ENCODE data around the gene HPS5. TPM values are rescaled to one million over a fixed set of nuclear protein-coding genes. Genes with fewer than 3 reads are reported as not detected.

Gene HPS5
- total RNA-seq, 1 experiment from 2014 or later = 15.4 TPM

GRCh38 chr11:18259259-18259658 lies 62.7 kb downstream of the HPS5 start:
- H3K9me3 ChIP-seq (ENCODE audit: control insufficient read depth, low read depth, low read length) = no peaks in the 10 kb centered on the region
- no peak for DNase-seq
- H3K4ac ChIP-seq (ENCODE audit: low read depth, low read length) = no peak overlapping the region
- H2BK12ac ChIP-seq (ENCODE audit: insufficient read length, low read depth, low read length) = no peak overlapping the region
- H2BK15ac ChIP-seq (ENCODE audit: low read depth, low read length) = no peak overlapping the region
- no peak overlapping the region for H3K4me3 Mint-ChIP-seq
- H3K9ac ChIP-seq (ENCODE audit: extremely low read depth, insufficient read length, low read length) = no peak overlapping the region
- H3K14ac ChIP-seq (ENCODE audit: insufficient read depth, low read length) = no peak overlapping the region
- TF ChIP-seq, protein P1, sequence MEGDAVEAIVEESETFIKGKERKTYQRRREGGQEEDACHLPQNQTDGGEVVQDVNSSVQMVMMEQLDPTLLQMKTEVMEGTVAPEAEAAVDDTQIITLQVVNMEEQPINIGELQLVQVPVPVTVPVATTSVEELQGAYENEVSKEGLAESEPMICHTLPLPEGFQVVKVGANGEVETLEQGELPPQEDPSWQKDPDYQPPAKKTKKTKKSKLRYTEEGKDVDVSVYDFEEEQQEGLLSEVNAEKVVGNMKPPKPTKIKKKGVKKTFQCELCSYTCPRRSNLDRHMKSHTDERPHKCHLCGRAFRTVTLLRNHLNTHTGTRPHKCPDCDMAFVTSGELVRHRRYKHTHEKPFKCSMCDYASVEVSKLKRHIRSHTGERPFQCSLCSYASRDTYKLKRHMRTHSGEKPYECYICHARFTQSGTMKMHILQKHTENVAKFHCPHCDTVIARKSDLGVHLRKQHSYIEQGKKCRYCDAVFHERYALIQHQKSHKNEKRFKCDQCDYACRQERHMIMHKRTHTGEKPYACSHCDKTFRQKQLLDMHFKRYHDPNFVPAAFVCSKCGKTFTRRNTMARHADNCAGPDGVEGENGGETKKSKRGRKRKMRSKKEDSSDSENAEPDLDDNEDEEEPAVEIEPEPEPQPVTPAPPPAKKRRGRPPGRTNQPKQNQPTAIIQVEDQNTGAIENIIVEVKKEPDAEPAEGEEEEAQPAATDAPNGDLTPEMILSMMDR (conservative IDR thresholded peaks at IDR 0.05) = no peak
- H3K79me2 ChIP-seq (ENCODE audit: insufficient read depth, low read length) = no peaks in the 10 kb centered on the region
- H4K91ac ChIP-seq (ENCODE audit: insufficient read length, low read depth, low read length) = no peak overlapping the region
- no peaks in the 10 kb centered on the region for H3K27me3 ChIP-seq (ENCODE audit: insufficient read depth, low read length)
- H4K5ac ChIP-seq (ENCODE audit: insufficient read length, low read depth, low read length) = no peak overlapping the region
- no peak overlapping the region for H2AK5ac ChIP-seq (ENCODE audit: insufficient read length, low read length)
- H3K27ac Mint-ChIP-seq = no peak overlapping the region
- H4K8ac ChIP-seq (replicated peaks; ENCODE audit: insufficient read length, low read depth, low read length) = no peak overlapping the region
- H3K36me3 Mint-ChIP-seq (ENCODE audit: insufficient read depth in 1 of 3, low read depth in 3 of 3) = no peaks in the 10 kb centered on the region
- no peak overlapping the region for H2BK120ac ChIP-seq (ENCODE audit: low read depth, low read length, poor library complexity, severe bottlenecking)
- H2BK20ac ChIP-seq (ENCODE audit: low read depth, low read length, poor library complexity, severe bottlenecking) = no peak overlapping the region
- H3K18ac ChIP-seq (ENCODE audit: insufficient read length, low read depth, low read length) = no peak overlapping the region
- no peaks in the 10 kb centered on the region for H4K20me1 ChIP-seq (ENCODE audit: control insufficient read depth, insufficient read depth, insufficient read length)
- no peak overlapping the region for H2BK5ac ChIP-seq (ENCODE audit: insufficient read length, low read length)
- no peak overlapping the region for H3K27ac ChIP-seq (ENCODE audit: insufficient read length, low read depth, low read length)
- no peak overlapping the region for H3T11ph ChIP-seq (ENCODE audit: low read length)
- H3K4me1 Mint-ChIP-seq = no peaks in the 10 kb centered on the region; a peak in 1 of 4 replicates
- no peaks in the 10 kb centered on the region for H3K27me3 Mint-ChIP-seq (ENCODE audit: low read depth)
- no peak overlapping the region for H3K56ac ChIP-seq (ENCODE audit: insufficient read length, low read depth, low read length)
- H3K4me2 ChIP-seq (ENCODE audit: insufficient read depth, insufficient read length, low read length) = no peak overlapping the region
- no peak overlapping the region for H3K23ac ChIP-seq (ENCODE audit: insufficient read length, low read depth, low read length)
- H2AFZ ChIP-seq (ENCODE audit: low read length) = no peak overlapping the region
- H3K79me1 ChIP-seq (ENCODE audit: insufficient read depth, low read depth, low read length, poor library complexity, severe bottlenecking) = no peaks in the 10 kb centered on the region
- H3K4me1 ChIP-seq (ENCODE audit: insufficient read depth, low read length) = no peaks in the 10 kb centered on the region
- H3K9me3 Mint-ChIP-seq = no peaks in the 10 kb centered on the region
- no peaks in the 10 kb centered on the region for H3K23me2 ChIP-seq (ENCODE audit: insufficient read length, low read depth, low read length, poor library complexity, severe bottlenecking)

All from H9 (cell line).